K562 (cell line): Measurements from ENCODE around the gene CYP4F3. TPM values are rescaled to one million over a fixed set of nuclear protein-coding genes. Genes with fewer than 3 reads are reported as not detected.
"Not testable (repeated sequence)": the region's sequence is repeated elsewhere in the genome, so short reads cannot be mapped to it uniquely, and the experiment has no call there.

Experiments
- ATAC-seq: fragments of 200-7000 bp; cut with Tn5 transposase; 3 replicates; pipeline ENCODE4 v1.9.1; 2020; ENCODE audit warnings: moderate library complexity
- BruUV-seq: library from RNA; stranded (reverse); fragments of 400-500 nt; replicated peaks from 2 replicates; lab custom pipeline; 2021; lab: Mats Ljungman, UMichigan
- CTCF ChIA-PET: fragments of 300-600 bp; formaldehyde crosslinking; extraction: SDS; loops from one replicate; lab custom pipeline; 2021; ENCODE audit warnings: low intra/inter-chr PET ratio; lab: Yijun Ruan, JAX
- POLR2A ChIA-PET: fragments of 300-600, 350-650 bp; sonication (Branson Sonifier 250); formaldehyde crosslinking; extraction: SDS; loops from one replicate; lab custom pipeline; 2021; ENCODE audit warnings: antibody characterized with exemption, inconsistent platforms; lab: Yijun Ruan, JAX
- DNase-seq, 4 experiments: peaks; one replicate each; pipeline versions ENCODE4 v3.0.0 to v3.0.0-alpha.2; 2011 to 2018; ENCODE audit warnings: low spot score in 3 of 4, mixed read lengths in 3 of 4; ENCODE audit errors: extremely low read depth in 1 of 4
- FAIRE-seq: peaks from 2 replicates; lab custom pipeline; 2011; peaks lifted over from hg19 to GRCh38; lab: Jason Lieb, UNC
- H2AFZ ChIP-seq: 2 replicates; pipeline ENCODE4 v1.6.0; 2011; ENCODE audit warnings: low read depth, low read length, control low read depth, inconsistent platforms
- H3K27ac ChIP-seq: fragments of 200-600 bp; 3 replicates; pipeline ENCODE4 v1.8.0; 2011; ENCODE audit warnings: low read depth, mild to moderate bottlenecking, control low read depth, inconsistent platforms, low read length, moderate library complexity, mixed read lengths; ENCODE audit errors: extremely low read depth
- H3K27me3 ChIP-seq, 2 experiments: fragments of 300-600 bp in 1 of 2; 2 replicates in 1 of 2; 3 replicates in 1 of 2; pipeline versions ENCODE4 v1.6.0 to v1.8.0; 2011; ENCODE audit warnings: inconsistent platforms in 2 of 2, low read length in 2 of 2, mild to moderate bottlenecking in 1 of 2, mixed read lengths in 1 of 2, moderate library complexity in 1 of 2; ENCODE audit not compliant: control insufficient read depth in 2 of 2, insufficient read depth in 2 of 2
- H3K36me3 ChIP-seq: fragments of 300-600 bp; 3 replicates; pipeline ENCODE4 v1.8.0; 2011; ENCODE audit warnings: mild to moderate bottlenecking, low read length, inconsistent platforms; ENCODE audit not compliant: control insufficient read depth, insufficient read depth
- H3K4me1 ChIP-seq, 2 experiments: fragments of 200-600 bp in 1 of 2; replicated peaks in 1 of 2; 2 replicates in 1 of 2; 3 replicates in 1 of 2; pipeline versions ENCODE4 v1.5.1 to v1.8.0; 2011; ENCODE audit warnings: inconsistent platforms in 2 of 2, low read length in 2 of 2, mild to moderate bottlenecking in 1 of 2, mixed read lengths in 1 of 2, moderate library complexity in 1 of 2; ENCODE audit not compliant: control insufficient read depth in 2 of 2, insufficient read depth in 2 of 2
- H3K4me2 ChIP-seq: 2 replicates; pipeline ENCODE4 v1.6.1; 2011; ENCODE audit warnings: low read length, control low read depth, inconsistent platforms, mixed read lengths; ENCODE audit not compliant: insufficient read depth
- H3K4me3 ChIP-seq: fragments of 200-600 bp; sonication (generic), shearing (Covaris generic); 2 replicates; pipeline ENCODE4 v1.5.1; 2016; ENCODE audit warnings: control low read depth, inconsistent platforms
- H3K79me2 ChIP-seq: fragments of 200-600 bp; 3 replicates; pipeline ENCODE4 v1.8.0; 2011; ENCODE audit warnings: low read length, inconsistent platforms; ENCODE audit not compliant: control insufficient read depth, insufficient read depth
- H3K9ac ChIP-seq, 2 experiments: 2 replicates each; pipeline versions ENCODE4 v1.6.0 to v1.6.1; 2011; ENCODE audit warnings: low read depth in 2 of 2, low read length in 2 of 2, control low read depth in 1 of 2, inconsistent platforms in 1 of 2, mild to moderate bottlenecking in 1 of 2, mixed read lengths in 1 of 2; ENCODE audit not compliant: insufficient read depth in 1 of 2
- H3K9me1 ChIP-seq: one replicate; pipeline ENCODE4 v1.6.0; 2011; ENCODE audit warnings: inconsistent platforms, mild to moderate bottlenecking, low read length, moderate library complexity; ENCODE audit not compliant: control insufficient read depth, insufficient read depth
- H3K9me3 ChIP-seq: replicated peaks from 2 replicates; pipeline ENCODE4 v1.5.1; 2011; ENCODE audit warnings: low read depth, low read length, inconsistent platforms; ENCODE audit not compliant: control insufficient read depth, insufficient read depth
- H4K20me1 ChIP-seq: replicated peaks from 2 replicates; pipeline ENCODE4 v1.6.1; 2011; ENCODE audit warnings: low read length, inconsistent platforms, mixed read lengths; ENCODE audit not compliant: control insufficient read depth, insufficient read depth
- BCOR ChIP-seq: fragments of 450-650 bp; IDR thresholded peaks from 2 replicates; pipeline ENCODE4 v1.6.1; 2016
- CCNT2 ChIP-seq: IDR thresholded peaks from 2 replicates; pipeline ENCODE4 v1.6.1; 2011; ENCODE audit warnings: borderline replicate concordance, low read depth, mild to moderate bottlenecking, moderate library complexity, mixed read lengths, low read length; ENCODE audit not compliant: insufficient read length; ENCODE audit errors: extremely low read depth
- FOS ChIP-seq: IDR thresholded peaks from 3 replicates; pipeline ENCODE4 v1.6.1; 2011; ENCODE audit not compliant: insufficient read length; ENCODE audit errors: extremely low read depth
- HNRNPH1 ChIP-seq: fragments of 200-400 bp; formaldehyde crosslinking; optimal IDR thresholded peaks from 2 replicates; pipeline ENCODE3; 2017; ENCODE audit warnings: low read depth, mild to moderate bottlenecking, low read length, moderate library complexity
- ILF3 ChIP-seq: fragments of 450-650 bp; IDR thresholded peaks from 2 replicates; pipeline ENCODE4 v1.6.1; 2018; ENCODE audit warnings: antibody characterized with exemption, mild to moderate bottlenecking, moderate library complexity, borderline replicate concordance
- RBM25 ChIP-seq: fragments of 200-400 bp; formaldehyde crosslinking; IDR thresholded peaks from 2 replicates; pipeline ENCODE4 v1.6.1; 2018; ENCODE audit warnings: low read length, low read depth, moderate library complexity; ENCODE audit not compliant: severe bottlenecking
- ZBTB5 ChIP-seq: fragments of 450-650 bp; IDR thresholded peaks from 2 replicates; pipeline ENCODE4 v1.6.1; 2017; ENCODE audit warnings: antibody characterized with exemption
- ZFP36 ChIP-seq: fragments of 150-350 bp; IDR thresholded peaks from 2 replicates; pipeline ENCODE4 v1.6.1; 2018; ENCODE audit warnings: low read length, low read depth; ENCODE audit not compliant: partially characterized antibody
- ZNF12 ChIP-seq: sonication (generic); formaldehyde crosslinking; IDR thresholded peaks from 2 replicates; pipeline ENCODE4 v1.4.0; 2020; ENCODE audit warnings: mild to moderate bottlenecking, missing genetic modification reagents
- ZNF717 ChIP-seq: fragments of 250-450 bp; sonication (Bioruptor Pico); IDR thresholded peaks from 2 replicates; pipeline ENCODE4 v1.5.0; 2021
- ZNF76 ChIP-seq: fragments of 250-450 bp; sonication (Bioruptor Pico); IDR thresholded peaks from 2 replicates; pipeline ENCODE4 v1.4.0; 2020; ENCODE audit warnings: mild to moderate bottlenecking, moderate library complexity, borderline replicate concordance
- WGBS: fragments of 100-300 bp; shearing (Covaris generic); methylation state at CpG from one replicate; pipeline ENCODE4 v1.1.6; 2016; ENCODE audit warnings: low coverage, mixed read lengths; ENCODE audit not compliant: insufficient coverage; ENCODE audit errors: missing lambda C conversion rate; 5-methylcytosine and 5-hydroxymethylcytosine counted together
- in situ Hi-C: fragments of 300-500 bp; cut with MboI; formaldehyde crosslinking; loops from 4 replicates; pipeline ENCODE4 v1.15.0; 2018; ENCODE audit warnings: inconsistent platforms, mixed read lengths
- intact Hi-C: fragments of 100-400 bp; cut with micrococcal nuclease; formaldehyde crosslinking; loops from 2 replicates; pipeline ENCODE4 v1.14.2; 2022
- polyA plus RNA-seq, 8 experiments: library from polyadenylated mRNA; depleted of rRNA in 4 of 8; stranded (reverse) in 5 of 8; unstranded in 3 of 8; fragments of >200 nt; fragmentation: Nextera tagmentation in 2 of 8; fragmentation: Illumina TruSeq in 1 of 8; extraction: Ambion mirVana in 2 of 8; extraction: Trizol in 1 of 8; gene quantifications; 2 replicates each; pipeline versions ENCODE4 v1.2.1 to v1.2.3, GENCODE V29; 2011 to 2014; ENCODE audit warnings: inconsistent platforms in 1 of 8, missing spikeins in 1 of 8
- total RNA-seq, 7 experiments: library from RNA; depleted of rRNA in 6 of 7; stranded (reverse); fragments of >200 nt in 6 of 7; fragmentation: Illumina TruSeq in 2 of 7; extraction: Trizol in 2 of 7; gene quantifications; 2 replicates each; pipeline versions ENCODE4 v1.2.1 to v1.2.3, GENCODE V29; 2011 to 2021; ENCODE audit warnings: low replicate concordance in 1 of 7

The CYP4F3 gene
- total and polyA plus RNA-seq, 9 of the 15 experiments (the other 6 are each of a cell fraction or from before 2014, with no cell fraction given): 0.01 to 0.40 (median 0.16) TPM; not detected in 6

DNA sequence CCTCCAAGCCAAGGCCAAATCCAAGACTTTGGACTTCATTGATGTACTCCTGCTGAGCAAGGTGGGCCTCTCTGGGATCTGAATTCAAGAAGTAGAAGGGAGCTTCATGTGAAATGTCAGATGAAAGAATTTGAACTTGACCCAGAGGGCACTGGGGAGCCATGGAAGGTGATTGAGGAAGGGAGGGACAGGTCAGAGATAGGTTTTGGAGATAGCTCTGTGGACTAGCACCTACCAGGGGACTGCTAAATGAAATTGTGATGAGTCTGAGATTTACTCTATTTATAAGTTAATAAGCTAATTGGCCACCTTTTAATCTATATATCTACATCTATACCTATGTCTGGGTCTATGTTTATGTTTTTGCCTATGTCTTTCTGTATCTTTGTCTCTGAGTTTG is 9.4 kb downstream of the CYP4F3 start:
- H3K27me3 ChIP-seq: peaks cover 0 to 18% of the 10 kb centered on the region in 2 experiments; a peak in 2 of 5 replicates
- H3K9me3 ChIP-seq, H4K20me1 ChIP-seq, H3K4me2 ChIP-seq, H2AFZ ChIP-seq, BruUV-seq, in situ Hi-C loops, FAIRE-seq, DNase-seq, H3K4me1 ChIP-seq, H3K79me2 ChIP-seq, H3K36me3 ChIP-seq, H3K9ac ChIP-seq, H3K4me3 ChIP-seq, intact Hi-C loops, ATAC-seq, H3K9me1 ChIP-seq, H3K27ac ChIP-seq: not testable (repeated sequence)
- CTCF ChIA-PET: interaction anchor here (0.6 kb wide), 1 partner anchor 267 kb away, joined by 3 read pairs; no protein-coding TSS in a partner anchor
- POLR2A ChIA-PET: interaction anchor here (1.8 kb wide), 1 partner anchor 10 kb away, joined by 4 read pairs; no protein-coding TSS in a partner anchor
- peak; percentile 48; the same call in 1 of the 2 replicates for TF ChIP-seq BCOR
- TF ChIP-seq ZFP36: peak; percentile 39
- TF ChIP-seq RBM25: peak; percentile 65

DNA sequence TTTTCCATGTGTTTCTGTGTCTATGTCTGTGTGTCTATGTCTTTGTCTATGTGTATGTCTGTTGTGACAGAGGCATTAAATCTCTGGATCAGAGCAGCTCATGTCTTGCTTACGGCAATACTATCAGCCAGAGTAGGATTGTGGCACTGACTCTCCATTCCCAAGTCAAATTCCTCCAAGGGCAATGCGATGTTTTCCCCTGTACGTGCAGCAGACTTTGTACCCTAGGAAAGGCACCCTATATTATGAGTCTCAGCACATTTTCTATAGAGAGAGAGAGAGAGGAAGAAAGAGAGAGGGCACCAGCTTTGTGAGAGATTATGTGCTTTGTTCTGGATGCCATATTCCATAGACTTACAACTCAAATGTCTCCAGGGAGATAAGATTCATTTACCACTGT is 11.1 kb downstream of the CYP4F3 start:
- in situ Hi-C loops: no loop called here
- FAIRE-seq: no peak
- BruUV-seq: no TSS peak
- ChIA-PET POLR2A (interaction anchor here (0.6 kb wide), 1 partner anchor 359 kb away, joined by 4 read pairs; no protein-coding TSS in a partner anchor), CTCF (interaction anchor here (0.7 kb wide), 1 partner anchor 90 kb away, joined by 3 read pairs; no protein-coding TSS in a partner anchor)
- H4K20me1 ChIP-seq: no peaks in the 10 kb centered on the region; the same call in 1 of the 2 replicates
- TF ChIP-seq FOS (no peak), ZNF76 (no peak), CCNT2 (no peak), ZNF12 (CRISPR knock-in tag) (no peak), ILF3 (no peak), ZNF717 (no peak), HNRNPH1 (no peak), ZBTB5 (no peak)
- no peaks in the 10 kb centered on the region for H3K36me3 ChIP-seq
- no peaks in the 10 kb centered on the region for H3K4me1 ChIP-seq
- no peak for ATAC-seq
- no peak for DNase-seq
- no peak overlapping the region for H3K9ac ChIP-seq
- no peak overlapping the region for H3K4me2 ChIP-seq
- no peaks in the 10 kb centered on the region for H3K9me1 ChIP-seq
- no peak overlapping the region for H2AFZ ChIP-seq
- no peak overlapping the region for H3K4me3 ChIP-seq
- peaks cover 0 to 3% of the 10 kb centered on the region in 2 experiments; a peak in 1 of 5 replicates for H3K27me3 ChIP-seq
- H3K27ac ChIP-seq: no peak overlapping the region
- 0% methylated on average over 3 of the region's 3 CpGs for WGBS
- H3K79me2 ChIP-seq: no peaks in the 10 kb centered on the region
- intact Hi-C loops: no loop called here
- no peaks in the 10 kb centered on the region for H3K9me3 ChIP-seq
